Esophagus squamous epithelium (tissue), 5 donors: ENCODE measurements around the gene LIX1. TPM values are rescaled to one million over a fixed set of nuclear protein-coding genes. Genes with fewer than 3 reads are reported as not detected.

Source experiments
- DNase-seq: peaks from one replicate; lab custom pipeline; 2025; lab: John Stamatoyannopoulos, UW
- H3K27ac ChIP-seq, 4 donors: fragments of 200-600 bp; sonication (generic); one replicate each; pipeline ENCODE4 v1.5.1; 2016 to 2019; ENCODE audit warnings: mild to moderate bottlenecking in 1 of 4
- H3K27me3 ChIP-seq, 4 donors: fragments of 200-600 bp; sonication (generic); 1 replicate in 3 of 4; 2 replicates in 1 of 4; pipeline versions ENCODE4 v1.5.1 to v1.6.0; 2017 to 2021; ENCODE audit warnings: antibody characterized with exemption in 1 of 4
- H3K36me3 ChIP-seq, 3 donors: fragments of 200-600 bp; sonication (generic); one replicate each; pipeline ENCODE4 v1.5.1; 2016 to 2019
- H3K4me1 ChIP-seq, 3 donors: fragments of 200-600 bp; sonication (generic); one replicate each; pipeline ENCODE4 v1.5.1; 2017 to 2019
- H3K4me3 ChIP-seq, 4 donors: fragments of 200-600 bp; sonication (generic); 1 replicate in 3 of 4; 2 replicates in 1 of 4; pipeline ENCODE4 v1.5.1; 2016 to 2019; ENCODE audit warnings: mild to moderate bottlenecking in 2 of 4, moderate library complexity in 1 of 4
- H3K9me3 ChIP-seq, 3 donors: fragments of 200-600 bp; sonication (generic); one replicate each; pipeline ENCODE4 v1.5.1; 2016 to 2019
- POLR2A ChIP-seq, 4 donors: fragments of 450-650 bp; IDR thresholded peaks; one replicate each; pipeline ENCODE4 v1.6.1; 2017; ENCODE audit warnings: antibody characterized with exemption in 4 of 4, mild to moderate bottlenecking in 4 of 4, moderate library complexity in 3 of 4
- WGBS, 2 donors: methylation state at CpG; one replicate each; pipeline ENCODE4 v1.1.5; 2018; 5-methylcytosine and 5-hydroxymethylcytosine counted together
- intact Hi-C: fragments of 100-400 bp; cut with DNase I; formaldehyde crosslinking; loops from one replicate; pipeline ENCODE4 v1.15.0; 2022
- total RNA-seq, 4 donors: library from RNA; depleted of rRNA; stranded (reverse); fragments of >200 nt; gene quantifications; one replicate each; pipeline ENCODE4 v1.1.0, GENCODE V29; 2016
- TF ChIP-seq, protein P1 (sequence below), 6 experiments: fragments of 450-650 bp in 4 of 6; fragments of 200-600 bp in 2 of 6; sonication (generic) in 2 of 6; IDR thresholded peaks; one replicate each; pipeline ENCODE4 v1.5.1; 2016 to 2019; ENCODE audit warnings: antibody characterized with exemption in 6 of 6, mild to moderate bottlenecking in 4 of 6, moderate library complexity in 4 of 6
- donor health status: DM: yes; HTN: yes; CAD: no.

LIX1 gene
- total RNA-seq, 4 donors from 2014 or later, result not detected

DNA sequence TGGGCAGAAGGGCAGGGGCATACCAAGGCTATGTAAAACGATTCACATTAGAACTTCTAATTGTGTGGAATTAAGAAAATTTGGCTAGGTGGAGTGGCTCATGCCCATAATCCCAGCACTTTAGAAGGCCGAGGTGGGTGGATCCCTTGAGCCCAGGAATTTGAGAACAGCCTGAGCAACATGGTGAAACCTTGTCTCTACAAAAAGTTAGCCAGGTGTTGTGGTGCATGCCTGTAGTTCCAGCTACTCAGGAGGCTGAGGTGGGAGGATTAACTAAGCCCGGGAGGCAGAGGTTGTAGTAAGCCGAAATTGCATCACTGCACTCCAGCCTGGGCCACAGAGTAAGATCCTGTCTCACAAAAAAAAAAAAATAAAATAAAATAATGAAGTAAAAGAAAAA is 65.2 kb downstream of the LIX1 start:
- Histone ChIP-seq H3K27ac (no peak overlapping the region), H3K4me3 (no peak overlapping the region), H3K4me1 (no peaks in the 10 kb centered on the region), H3K36me3 (no peaks in the 10 kb centered on the region), H3K27me3 (no peaks in the 10 kb centered on the region), H3K9me3 (no peaks in the 10 kb centered on the region)
- TF ChIP-seq, protein P1, sequence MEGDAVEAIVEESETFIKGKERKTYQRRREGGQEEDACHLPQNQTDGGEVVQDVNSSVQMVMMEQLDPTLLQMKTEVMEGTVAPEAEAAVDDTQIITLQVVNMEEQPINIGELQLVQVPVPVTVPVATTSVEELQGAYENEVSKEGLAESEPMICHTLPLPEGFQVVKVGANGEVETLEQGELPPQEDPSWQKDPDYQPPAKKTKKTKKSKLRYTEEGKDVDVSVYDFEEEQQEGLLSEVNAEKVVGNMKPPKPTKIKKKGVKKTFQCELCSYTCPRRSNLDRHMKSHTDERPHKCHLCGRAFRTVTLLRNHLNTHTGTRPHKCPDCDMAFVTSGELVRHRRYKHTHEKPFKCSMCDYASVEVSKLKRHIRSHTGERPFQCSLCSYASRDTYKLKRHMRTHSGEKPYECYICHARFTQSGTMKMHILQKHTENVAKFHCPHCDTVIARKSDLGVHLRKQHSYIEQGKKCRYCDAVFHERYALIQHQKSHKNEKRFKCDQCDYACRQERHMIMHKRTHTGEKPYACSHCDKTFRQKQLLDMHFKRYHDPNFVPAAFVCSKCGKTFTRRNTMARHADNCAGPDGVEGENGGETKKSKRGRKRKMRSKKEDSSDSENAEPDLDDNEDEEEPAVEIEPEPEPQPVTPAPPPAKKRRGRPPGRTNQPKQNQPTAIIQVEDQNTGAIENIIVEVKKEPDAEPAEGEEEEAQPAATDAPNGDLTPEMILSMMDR (IDR thresholded peaks at IDR 0.05), result no peak
- TF ChIP-seq POLR2A (IDR thresholded peaks at IDR 0.05), result no peak
- 86 to 90% methylated on average over 4 of the region's 4 CpGs for WGBS, 2 donors
- intact Hi-C loops, result no loop called here
- no peak for DNase-seq

DNA sequence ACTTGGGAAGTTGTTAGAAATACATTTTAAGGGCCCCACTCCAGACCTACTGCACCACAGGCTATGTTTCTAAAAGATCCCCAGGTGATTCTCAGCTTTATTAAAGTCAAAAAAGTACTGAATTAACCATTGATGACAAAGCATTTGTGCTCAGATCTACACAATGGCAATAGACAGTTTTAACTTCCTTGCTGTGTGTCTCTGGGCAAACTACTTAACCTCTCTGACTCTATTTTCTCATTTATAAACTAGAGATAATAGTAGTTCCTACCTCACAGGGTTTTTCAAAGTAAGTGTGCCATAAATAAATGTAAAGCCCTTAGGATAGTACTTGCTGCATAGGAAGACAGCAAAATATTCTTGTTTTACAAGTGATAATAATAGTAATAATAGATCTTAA is 66.3 kb downstream of the LIX1 start:
- H3K36me3 ChIP-seq, result no peaks in the 10 kb centered on the region
- no peaks in the 10 kb centered on the region for H3K27me3 ChIP-seq
- intact Hi-C loops, result no loop called here
- H3K4me1 ChIP-seq, result no peaks in the 10 kb centered on the region
- TF ChIP-seq POLR2A (IDR thresholded peaks at IDR 0.05), result no peak
- TF ChIP-seq, protein P1 (IDR thresholded peaks at IDR 0.05), result no peak
- H3K9me3 ChIP-seq, result no peaks in the 10 kb centered on the region
- no peak overlapping the region for H3K4me3 ChIP-seq
- H3K27ac ChIP-seq, result no peak overlapping the region
- no peak for DNase-seq

DNA sequence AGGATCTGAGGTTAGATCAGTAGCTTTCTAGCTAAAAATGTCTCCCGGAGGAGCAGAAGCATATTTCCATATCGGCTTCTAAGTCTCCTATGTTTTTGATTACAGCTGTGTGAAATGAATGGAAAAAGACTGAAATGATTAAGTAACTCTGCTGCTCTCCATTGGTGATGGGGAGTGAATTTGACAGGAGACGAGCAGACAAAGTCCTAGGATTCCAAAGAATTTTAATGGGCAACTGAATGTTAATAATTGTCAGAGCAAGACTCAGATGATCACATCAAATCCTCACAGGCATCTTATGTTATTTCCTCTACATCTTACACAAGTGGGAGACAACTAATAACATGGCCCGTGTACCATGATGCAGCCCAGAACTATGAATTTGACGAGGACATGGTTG is 66.8 kb downstream of the LIX1 start:
- TF ChIP-seq POLR2A (IDR thresholded peaks at IDR 0.05), result no peak
- Histone ChIP-seq H3K36me3 (no peaks in the 10 kb centered on the region), H3K9me3 (no peaks in the 10 kb centered on the region), H3K27me3 (no peaks in the 10 kb centered on the region), H3K4me3 (no peak overlapping the region), H3K27ac (no peak overlapping the region), H3K4me1 (peaks cover 0 to 4% (median 0%) of the 10 kb centered on the region in 3 donors)
- intact Hi-C loops, result no loop called here
- DNase-seq, result no peak
- 91 to 96% methylated on average over 5 of the region's 5 CpGs for WGBS, 2 donors

DNA sequence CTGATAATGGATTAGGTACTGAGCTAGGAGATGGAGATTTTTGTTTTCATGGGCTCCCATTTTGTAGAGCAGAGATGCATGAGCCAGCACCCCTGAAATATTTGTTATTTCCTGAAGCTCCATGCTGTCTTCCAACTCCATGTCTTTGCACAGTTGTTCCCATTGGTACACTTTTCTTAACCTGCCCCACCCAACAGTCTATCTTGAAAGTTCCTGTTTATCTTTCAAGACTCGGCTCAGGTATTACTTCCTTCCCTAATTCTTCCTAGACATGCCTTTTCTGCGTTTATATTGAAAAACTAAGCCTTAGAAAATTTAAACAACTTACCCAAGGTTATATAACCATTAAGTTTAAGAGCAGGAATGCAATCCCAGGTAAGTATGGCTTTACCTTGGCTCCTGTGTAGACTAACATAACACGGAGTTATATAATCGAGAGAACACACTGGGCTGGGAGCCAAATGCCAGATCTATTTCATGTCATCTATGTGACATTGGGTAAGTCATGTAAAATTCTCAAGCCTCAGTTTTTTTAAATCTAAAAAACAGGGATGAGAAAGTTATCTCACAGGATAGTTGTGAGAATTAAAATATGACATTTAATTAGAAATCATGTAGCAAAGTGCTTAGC is 67.4 kb downstream of the LIX1 start:
- H3K36me3 ChIP-seq, result no peaks in the 10 kb centered on the region
- no peak for DNase-seq
- H3K9me3 ChIP-seq, result no peaks in the 10 kb centered on the region
- intact Hi-C loops, result no loop called here
- H3K27ac ChIP-seq, result no peak overlapping the region
- no peak overlapping the region for H3K4me3 ChIP-seq
- WGBS, 2 donors, result 48 to 55% methylated on average over 4 of the region's 4 CpGs
- H3K27me3 ChIP-seq, result no peaks in the 10 kb centered on the region
- peaks cover 0 to 5% (median 0%) of the 10 kb centered on the region in 3 donors for H3K4me1 ChIP-seq
- TF ChIP-seq POLR2A (IDR thresholded peaks at IDR 0.05), result no peak
- TF ChIP-seq, protein P1 (IDR thresholded peaks at IDR 0.05), result no peak

DNA sequence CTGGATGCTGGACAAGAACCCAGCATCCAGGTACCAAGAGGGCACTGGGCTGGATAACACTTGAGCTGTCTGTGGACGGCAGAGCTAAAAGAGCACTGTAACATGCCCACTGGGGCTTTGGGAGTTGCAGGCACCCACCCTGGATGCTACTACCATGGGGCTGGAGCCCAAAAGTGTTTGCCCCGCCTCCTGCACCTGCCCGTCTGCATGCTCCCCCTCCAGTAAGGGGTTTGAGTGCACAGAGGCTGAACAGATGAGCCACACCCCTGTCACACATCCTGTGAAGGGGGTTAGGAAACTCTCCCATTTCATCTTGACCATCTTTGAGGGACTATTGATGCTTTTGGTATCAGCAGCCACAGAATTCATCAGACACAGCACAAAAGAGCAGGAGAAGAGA is 69.0 kb downstream of the LIX1 start:
- H3K27ac ChIP-seq, result no peak overlapping the region
- no peaks in the 10 kb centered on the region for H3K9me3 ChIP-seq
- H3K4me3 ChIP-seq, result no peak overlapping the region
- H3K27me3 ChIP-seq, result no peaks in the 10 kb centered on the region
- H3K36me3 ChIP-seq, result no peaks in the 10 kb centered on the region
- 76 to 91% methylated on average over 2 to 3 of the region's 3 CpGs for WGBS, 2 donors
- peaks cover 0 to 5% (median 0%) of the 10 kb centered on the region in 3 donors for H3K4me1 ChIP-seq
- intact Hi-C loops, result no loop called here
- TF ChIP-seq, protein P1 (IDR thresholded peaks at IDR 0.05), result no peak
- TF ChIP-seq POLR2A (IDR thresholded peaks at IDR 0.05), result no peak
- no peak for DNase-seq

DNA sequence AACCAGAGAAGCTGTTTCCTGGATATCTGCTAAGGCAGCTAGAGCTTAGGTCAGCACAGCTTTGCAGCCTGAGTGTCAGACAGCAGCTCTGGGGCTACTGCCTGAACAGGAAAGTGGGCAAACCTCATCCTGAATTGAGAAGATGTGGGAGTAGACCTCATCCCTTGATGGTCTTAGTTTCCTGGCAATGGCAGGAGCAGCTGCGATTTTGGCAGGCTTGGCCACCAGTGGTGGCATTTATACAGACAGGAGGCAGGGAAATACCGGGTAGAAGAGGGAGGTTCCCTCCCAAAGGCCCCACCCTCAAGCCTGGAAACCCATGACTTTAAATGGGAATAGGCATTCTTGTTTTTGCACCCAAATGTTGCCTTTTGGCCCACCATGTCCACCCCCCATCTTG is 69.7 kb downstream of the LIX1 start:
- Histone ChIP-seq H3K9me3 (no peaks in the 10 kb centered on the region), H3K27me3 (no peaks in the 10 kb centered on the region), H3K36me3 (no peaks in the 10 kb centered on the region), H3K4me3 (no peak overlapping the region), H3K4me1 (peaks cover 0 to 5% (median 0%) of the 10 kb centered on the region in 3 donors), H3K27ac (no peak overlapping the region)
- intact Hi-C loops, result no loop called here
- 83 to 90% methylated on average over 2 of the region's 2 CpGs for WGBS, 2 donors
- no peak for DNase-seq
- TF ChIP-seq, protein P1 (IDR thresholded peaks at IDR 0.05), result no peak
- no peak for TF ChIP-seq POLR2A (IDR thresholded peaks at IDR 0.05)
